ENCODE data around the gene GLRX5. TPM values are rescaled to one million over a fixed set of nuclear protein-coding genes. Genes with fewer than 3 reads are reported as not detected.
A peak's percentile ranks its signal among the peaks of the same experiment; 100 is the strongest.
"Not testable (repeated sequence)": the region's sequence is repeated elsewhere in the genome, so short reads cannot be mapped to it uniquely, and the experiment has no call there.

Gene GLRX5
- total RNA-seq, 2 donors from 2014 or later, result 62.4 to 63.4 TPM

GRCh38 chr14:95575840-95576473 is 41.1 kb downstream of the GLRX5 start:
- Histone ChIP-seq H3K4me3 (ENCODE audit: low read length) (peak overlapping the region; percentile 45), H3K9me3 (ENCODE audit: control insufficient read depth, low read length) (no peaks in the 10 kb centered on the region), H3K36me3 (ENCODE audit: control insufficient read depth, insufficient read depth, low read length) (no peaks in the 10 kb centered on the region), H3K27ac (ENCODE audit: low read depth, low read length) (peak overlapping the region; percentile 3), H3K27me3 (ENCODE audit: control insufficient read depth, insufficient read depth, low read length, poor library complexity, severe bottlenecking) (no peaks in the 10 kb centered on the region), H3K9ac (ENCODE audit: extremely low read depth, low read length, poor library complexity, severe bottlenecking) (no peak overlapping the region), H3K4me1 (ENCODE audit: control insufficient read depth, insufficient read depth, low read length) (peaks cover 9% of the 10 kb centered on the region)
- Mint-ChIP-seq H3K4me3 (no peak overlapping the region), H3K9me3 (no peaks in the 10 kb centered on the region), H3K27ac (peak overlapping the region; percentile 49), H3K36me3 (ENCODE audit: low read depth) (no peaks in the 10 kb centered on the region), H3K27me3 (ENCODE audit: insufficient read depth) (no peaks in the 10 kb centered on the region), H3K4me1 (peaks cover 40% of the 10 kb centered on the region)
- DNase-seq, result peak; percentile 74
- TF ChIP-seq CTCF (conservative IDR thresholded peaks at IDR 0.05), result no peak
- 14 to 37% methylated on average over 3 of the region's 3 CpGs for WGBS, 2 experiments (ENCODE audit: insufficient coverage in 1 of 2, insufficient read length in 1 of 2)

DNA sequence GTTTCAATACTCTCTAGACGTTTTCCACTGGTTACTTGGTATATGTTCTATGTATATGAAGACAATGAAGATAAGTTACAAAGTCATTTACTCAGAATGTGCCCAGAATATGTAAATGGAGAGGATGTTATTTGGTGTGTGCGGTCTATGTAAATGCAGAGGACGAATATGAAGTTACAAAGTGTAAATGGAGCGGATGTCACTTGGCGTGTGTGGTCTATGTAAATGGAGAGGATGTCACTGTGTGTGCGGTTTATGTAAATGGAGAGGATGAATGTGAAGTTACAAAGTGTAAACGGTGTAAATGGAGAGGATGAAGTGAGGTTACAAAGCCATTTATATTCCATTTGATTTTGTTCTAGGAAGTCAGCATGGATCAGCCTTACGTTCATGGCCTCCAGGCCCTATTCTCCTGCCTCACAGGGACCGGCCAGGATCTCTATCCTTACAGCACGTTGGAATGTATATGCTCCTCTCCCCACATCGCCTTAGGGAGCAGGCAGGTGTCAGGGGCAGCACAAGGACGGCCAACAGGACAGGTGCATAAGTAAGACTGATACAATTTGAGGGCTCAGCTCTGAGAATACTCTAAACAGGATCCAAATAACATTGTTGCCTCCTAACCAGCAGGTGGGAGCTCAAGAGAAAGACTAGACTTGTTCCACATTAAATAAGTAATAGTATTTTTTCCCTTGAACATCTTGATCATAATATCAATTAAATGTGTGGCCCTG is 42.4 kb downstream of the GLRX5 start:
- no peak for TF ChIP-seq CTCF (conservative IDR thresholded peaks at IDR 0.05)
- Mint-ChIP-seq H3K4me3 (no peak overlapping the region), H3K36me3 (ENCODE audit: low read depth) (no peaks in the 10 kb centered on the region), H3K27me3 (ENCODE audit: insufficient read depth) (no peaks in the 10 kb centered on the region), H3K9me3 (no peaks in the 10 kb centered on the region), H3K4me1 (peaks cover 40% of the 10 kb centered on the region), H3K27ac (no peak overlapping the region)
- H3K36me3 ChIP-seq (ENCODE audit: control insufficient read depth, insufficient read depth, low read length), result no peaks in the 10 kb centered on the region
- DNase-seq, result no peak
- no peaks in the 10 kb centered on the region for H3K9me3 ChIP-seq (ENCODE audit: control insufficient read depth, low read length)
- WGBS, 2 experiments (ENCODE audit: insufficient coverage in 1 of 2, insufficient read length in 1 of 2), result 74 to 77% methylated on average over 10 to 12 of the region's 12 CpGs
- peaks cover 9% of the 10 kb centered on the region for H3K4me1 ChIP-seq (ENCODE audit: control insufficient read depth, insufficient read depth, low read length)
- no peaks in the 10 kb centered on the region for H3K27me3 ChIP-seq (ENCODE audit: control insufficient read depth, insufficient read depth, low read length, poor library complexity, severe bottlenecking)
- H3K9ac ChIP-seq (ENCODE audit: extremely low read depth, low read length, poor library complexity, severe bottlenecking), result no peak overlapping the region
- no peak overlapping the region for H3K4me3 ChIP-seq (ENCODE audit: low read length)
- H3K27ac ChIP-seq (ENCODE audit: low read depth, low read length), result no peak overlapping the region

DNA sequence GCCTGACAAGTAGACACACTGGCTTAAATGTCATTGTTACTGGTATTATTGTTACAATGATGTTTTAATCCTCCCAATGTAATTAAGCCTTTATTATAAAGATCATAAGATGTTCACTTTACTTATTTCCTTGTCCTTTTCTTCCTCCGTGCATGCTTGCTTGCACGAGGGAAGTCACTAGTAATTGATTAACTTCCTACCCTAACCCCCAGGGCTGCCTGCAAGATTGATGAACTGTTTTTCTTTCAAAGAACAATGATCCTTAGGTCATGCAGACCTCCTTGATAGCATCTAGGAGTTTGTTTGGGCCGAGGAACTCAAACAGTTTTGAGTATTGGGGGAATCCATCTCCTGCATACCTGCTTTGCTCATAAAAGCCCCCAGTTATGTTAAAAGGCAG is 43.0 kb downstream of the GLRX5 start:
- Histone ChIP-seq H3K27me3 (ENCODE audit: control insufficient read depth, insufficient read depth, low read length, poor library complexity, severe bottlenecking) (no peaks in the 10 kb centered on the region), H3K4me1 (ENCODE audit: control insufficient read depth, insufficient read depth, low read length) (peaks cover 9% of the 10 kb centered on the region), H3K9ac (ENCODE audit: extremely low read depth, low read length, poor library complexity, severe bottlenecking) (no peak overlapping the region), H3K9me3 (ENCODE audit: control insufficient read depth, low read length) (peaks cover 1% of the 10 kb centered on the region), H3K27ac (ENCODE audit: low read depth, low read length) (no peak overlapping the region), H3K36me3 (ENCODE audit: control insufficient read depth, insufficient read depth, low read length) (no peaks in the 10 kb centered on the region), H3K4me3 (ENCODE audit: low read length) (no peak overlapping the region)
- H3K27me3 Mint-ChIP-seq (ENCODE audit: insufficient read depth), result no peaks in the 10 kb centered on the region
- no peaks in the 10 kb centered on the region for H3K36me3 Mint-ChIP-seq (ENCODE audit: low read depth)
- WGBS, 2 experiments (ENCODE audit: insufficient coverage in 1 of 2, insufficient read length in 1 of 2), result 31 to 38% methylated on average over 2 to 3 of the region's 3 CpGs
- no peak for TF ChIP-seq CTCF (conservative IDR thresholded peaks at IDR 0.05)
- H3K4me3 Mint-ChIP-seq, result no peak overlapping the region
- H3K9me3 Mint-ChIP-seq, result peaks cover 3% of the 10 kb centered on the region
- no peak overlapping the region for H3K27ac Mint-ChIP-seq
- no peak for DNase-seq
- H3K4me1 Mint-ChIP-seq, result peaks cover 40% of the 10 kb centered on the region

- not testable (repeated sequence) for H3K27me3 Mint-ChIP-seq (ENCODE audit: insufficient read depth); H3K4me1 Mint-ChIP-seq
- 93 to 96% methylated on average over 5 to 8 of the region's 8 CpGs for WGBS, 2 experiments (ENCODE audit: insufficient coverage in 1 of 2, insufficient read length in 1 of 2)
These were observed 49.2 kb downstream of the GLRX5 start for GRCh38 chr14:95583836-95584617.

More at GRCh38 chr14:95583836-95584617, 49.2 kb downstream of the GLRX5 start:
- not testable (repeated sequence) for H3K27ac ChIP-seq (ENCODE audit: low read depth, low read length); H3K4me3 ChIP-seq (ENCODE audit: low read length); H3K27ac Mint-ChIP-seq; DNase-seq; H3K36me3 ChIP-seq (ENCODE audit: control insufficient read depth, insufficient read depth, low read length); H3K4me1 ChIP-seq (ENCODE audit: control insufficient read depth, insufficient read depth, low read length); H3K4me3 Mint-ChIP-seq; H3K36me3 Mint-ChIP-seq (ENCODE audit: low read depth); H3K9ac ChIP-seq (ENCODE audit: extremely low read depth, low read length, poor library complexity, severe bottlenecking); H3K27me3 ChIP-seq (ENCODE audit: control insufficient read depth, insufficient read depth, low read length, poor library complexity, severe bottlenecking)
- H3K9me3 Mint-ChIP-seq, result peaks cover 36% of the 10 kb centered on the region
- peaks cover 15% of the 10 kb centered on the region for H3K9me3 ChIP-seq (ENCODE audit: control insufficient read depth, low read length)

Data from endodermal cell (in vitro differentiated cells).